Superior temporal gyrus (tissue), 1 donor: ENCODE measurements around the gene MYL10.

Experiments
- DNase-seq: peaks from one replicate; pipeline ENCODE4 v3.0.0-alpha.2; 2016; ENCODE audit errors: extremely low spot score

The MYL10 gene

GRCh38 chr7:101596898-101597297 lies 32.2 kb downstream of the MYL10 start:
- no peak for DNase-seq

GRCh38 chr7:101595766-101596537 lies 33.1 kb downstream of the MYL10 start:
- DNase-seq: no peak

GRCh38 chr7:101595246-101595645 lies 33.9 kb downstream of the MYL10 start:
- DNase-seq: no peak

- no peak for DNase-seq
Observed at GRCh38 chr7:101594790-101595189, 34.3 kb downstream of the MYL10 start.

GRCh38 chr7:101593556-101593955 lies 35.5 kb downstream of the MYL10 start:
- DNase-seq: no peak

GRCh38 chr7:101591504-101591903 lies 37.6 kb downstream of the MYL10 start:
- DNase-seq: no peak

- DNase-seq: no peak
Observed at GRCh38 chr7:101590663-101591435, 38.2 kb downstream of the MYL10 start.

GRCh38 chr7:101589976-101590662 lies 39.0 kb downstream of the MYL10 start:
- DNase-seq: no peak

GRCh38 chr7:101589052-101589451 lies 40.0 kb downstream of the MYL10 start:
- DNase-seq: no peak

- DNase-seq: no peak
Observed at GRCh38 chr7:101588131-101588935, 40.8 kb downstream of the MYL10 start.

- DNase-seq: no peak
Observed at GRCh38 chr7:101586906-101587677, 42.0 kb downstream of the MYL10 start.

- DNase-seq: no peak
Observed at GRCh38 chr7:101586078-101586905, 42.8 kb downstream of the MYL10 start.

- DNase-seq: no peak
Observed at GRCh38 chr7:101582971-101583370, 46.1 kb downstream of the MYL10 start.

GRCh38 chr7:101581891-101582290 lies 47.2 kb downstream of the MYL10 start:
- no peak for DNase-seq

- DNase-seq: no peak
Observed at GRCh38 chr7:101580596-101580995, 48.5 kb downstream of the MYL10 start.

GRCh38 chr7:101578552-101578951 lies 50.5 kb downstream of the MYL10 start:
- no peak for DNase-seq

GRCh38 chr7:101576998-101577397 lies 52.1 kb downstream of the MYL10 start:
- no peak for DNase-seq

- DNase-seq: no peak
Observed at GRCh38 chr7:101575721-101576120, 53.4 kb downstream of the MYL10 start.

- DNase-seq: no peak
Observed at GRCh38 chr7:101575168-101575567, 53.9 kb downstream of the MYL10 start.

GRCh38 chr7:101572156-101572555 lies 56.9 kb downstream of the MYL10 start:
- DNase-seq: no peak
